NCI-H345 (cell line): ENCODE results near the gene EEIG2.
A peak's percentile ranks its signal among the peaks of the same experiment; 100 is the strongest.
"Not testable (repeated sequence)": the region's sequence is repeated elsewhere in the genome, so short reads cannot be mapped to it uniquely, and the experiment has no call there.

Source experiments
- DNase-seq: peaks from one replicate; lab custom pipeline; 2025; lab: John Stamatoyannopoulos, UW

EEIG2 gene

DNA sequence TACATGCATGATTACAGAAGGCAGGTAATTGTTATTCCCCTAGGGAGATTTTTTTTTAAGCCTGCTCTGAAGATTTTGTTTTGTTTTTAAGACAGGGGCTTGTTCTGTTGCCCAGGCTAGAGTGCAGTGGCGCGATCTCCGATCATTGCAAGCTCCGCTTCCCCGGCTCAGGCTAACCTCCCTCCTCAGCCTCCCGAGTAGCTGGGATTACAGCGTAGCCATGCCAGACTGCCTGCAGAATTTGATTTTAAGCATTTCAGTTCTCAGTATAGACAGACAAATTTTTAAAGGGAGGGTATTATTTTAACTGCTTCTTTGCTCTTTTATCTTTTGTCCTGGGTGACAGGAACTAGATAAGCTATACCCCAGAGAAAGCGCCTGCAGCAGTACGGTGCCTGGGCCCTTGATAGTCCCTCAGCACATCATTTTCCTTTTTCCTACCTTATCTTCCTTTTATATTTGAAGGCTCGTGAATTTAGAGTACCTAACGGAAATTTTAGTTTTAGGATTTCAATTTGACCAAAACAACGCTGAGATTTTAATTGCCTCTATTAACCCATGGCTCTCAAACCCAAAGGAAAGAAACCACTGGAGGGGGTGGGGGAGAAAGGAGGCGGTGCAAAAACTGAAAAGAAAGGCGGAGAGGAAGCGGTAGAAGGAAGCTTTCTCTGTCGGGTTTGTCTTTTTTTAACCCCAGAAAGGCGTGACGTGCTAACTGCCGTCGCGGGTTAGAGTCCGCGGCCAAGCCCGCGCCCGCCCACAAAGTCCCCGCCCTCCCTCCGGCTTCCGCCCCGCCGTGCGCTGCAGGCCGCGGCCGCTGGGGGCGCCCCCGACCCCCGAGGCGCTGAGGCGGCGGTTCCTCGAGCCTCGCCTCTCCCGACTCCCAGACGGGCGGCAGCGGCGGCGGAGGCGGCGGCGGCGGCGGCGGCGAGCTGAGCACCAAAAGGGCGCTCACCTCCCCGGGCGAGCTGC lies at the start of gene EEIG2:
Gene EEIG2 (plus strand): TSS at position 886 of the 972 bp plus-strand sequence. CDS start 329 bp downstream, outside the sequence.
- DNase-seq = peak; percentile 90

DNA sequence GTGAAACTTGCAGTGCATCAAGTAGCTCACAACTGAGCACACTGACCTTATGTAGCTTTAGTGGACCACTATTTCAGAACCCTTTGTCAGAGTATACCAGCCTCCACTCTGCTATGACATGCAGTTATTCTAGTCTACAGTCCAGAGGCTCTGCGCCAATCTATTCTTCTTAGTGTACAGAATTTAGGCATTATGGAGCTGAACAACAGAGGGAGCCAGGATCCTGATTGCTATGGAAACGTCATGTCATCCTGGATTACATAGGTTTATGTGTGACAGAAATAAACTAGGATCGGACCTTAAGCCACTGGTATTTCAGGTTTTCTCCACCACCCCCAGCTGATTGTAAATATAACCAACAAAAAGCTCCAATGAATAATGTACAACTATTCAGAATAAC lies 48.1 kb upstream of the EEIG2 start:
- no peak for DNase-seq

DNA sequence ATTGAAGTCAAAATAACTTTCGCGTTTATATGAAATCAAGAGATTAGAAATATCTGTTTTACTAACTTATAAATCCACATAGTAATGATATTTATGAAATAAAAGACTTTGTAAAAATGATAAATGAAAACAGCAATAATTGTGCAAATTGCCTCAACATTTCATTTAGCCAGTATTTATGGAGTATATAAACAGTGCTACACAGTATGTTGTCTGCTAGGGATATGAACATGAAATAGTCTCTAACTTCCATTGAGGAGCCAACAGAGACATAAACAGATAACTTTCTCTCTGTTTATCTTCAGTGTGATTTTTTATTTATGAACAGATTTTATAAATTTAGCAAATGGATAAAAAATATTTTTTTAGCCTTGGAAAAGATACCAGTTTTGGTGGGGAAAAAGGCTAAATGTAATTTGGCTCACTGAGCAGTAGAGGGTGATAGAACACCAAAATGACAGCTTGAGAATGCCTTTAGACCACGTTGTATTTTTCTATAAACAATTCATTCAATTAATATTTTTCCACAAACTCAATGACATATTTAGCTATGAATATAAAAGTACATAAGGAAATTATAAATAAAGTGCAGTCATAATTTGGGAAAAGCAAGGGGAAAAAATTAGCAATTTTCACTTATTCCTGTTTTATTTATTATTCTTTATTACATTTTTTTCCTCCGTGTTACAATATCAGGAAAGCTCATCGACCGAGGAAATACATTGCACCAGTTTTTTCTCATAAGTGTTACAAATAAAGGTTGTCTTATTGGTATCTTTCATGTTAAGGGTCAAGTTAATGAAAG lies 47.5 kb upstream of the EEIG2 start:
- peak; percentile 12 for DNase-seq

- no peak for DNase-seq
Measured at GRCh38 chr1:108513044-108513415, 46.9 kb upstream of the EEIG2 start.

DNA sequence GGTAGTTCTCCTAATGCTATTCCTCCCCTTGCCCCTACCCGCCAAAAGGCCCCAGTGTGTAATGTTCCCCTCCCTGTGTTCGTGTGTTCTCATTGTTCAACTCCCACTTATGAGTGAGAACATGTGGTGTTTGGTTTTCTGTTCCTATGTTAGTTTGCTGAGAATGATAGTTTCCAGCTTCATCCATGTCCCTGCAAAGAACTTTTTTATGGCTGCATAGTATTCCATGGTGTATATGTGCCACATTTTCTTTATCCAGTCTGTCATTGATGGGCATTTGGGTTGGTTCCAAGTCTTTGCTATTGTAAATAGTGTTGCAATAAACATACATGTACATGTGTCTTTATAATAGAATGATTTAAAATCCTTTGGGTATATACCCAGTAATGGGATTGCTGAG lies 46.0 kb upstream of the EEIG2 start:
- DNase-seq = not testable (repeated sequence)

GRCh38 chr1:108517301-108517897 lies 42.5 kb upstream of the EEIG2 start:
- DNase-seq = not testable (repeated sequence)

DNA sequence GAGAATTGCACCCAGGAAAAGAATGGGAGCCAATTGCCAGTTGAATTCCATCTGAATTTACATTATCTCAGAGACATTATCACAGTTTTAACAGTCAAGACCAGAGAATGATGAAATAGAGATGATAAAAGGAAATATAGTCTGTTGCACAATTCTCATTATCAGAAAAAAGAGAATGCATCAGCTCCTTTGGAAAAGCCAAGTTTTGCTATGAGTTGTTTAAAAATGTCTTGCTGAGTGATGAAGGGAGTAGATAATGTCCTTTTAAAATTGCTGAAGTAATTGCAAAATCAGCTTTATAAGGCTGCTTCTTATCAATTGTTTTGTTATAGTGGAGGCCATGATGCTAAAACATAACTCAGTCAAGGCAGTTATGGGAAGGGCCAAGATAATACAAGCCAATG lies 37.9 kb upstream of the EEIG2 start:
- DNase-seq = no peak

GRCh38 chr1:108523829-108524228 lies 36.1 kb upstream of the EEIG2 start:
- DNase-seq = no peak

GRCh38 chr1:108524676-108525075 lies 35.2 kb upstream of the EEIG2 start:
- DNase-seq = no peak

- no peak for DNase-seq
Measured at GRCh38 chr1:108527135-108527534, 32.8 kb upstream of the EEIG2 start.

- DNase-seq = no peak
Measured at GRCh38 chr1:108527837-108528236, 32.1 kb upstream of the EEIG2 start.

GRCh38 chr1:108531444-108531843 lies 28.5 kb upstream of the EEIG2 start:
- no peak for DNase-seq

GRCh38 chr1:108532730-108533129 lies 27.2 kb upstream of the EEIG2 start:
- no peak for DNase-seq

- DNase-seq = no peak
Measured at GRCh38 chr1:108533351-108534083, 26.4 kb upstream of the EEIG2 start.

- DNase-seq = no peak
Measured at GRCh38 chr1:108534759-108535158, 25.1 kb upstream of the EEIG2 start.

- not testable (repeated sequence) for DNase-seq
Measured at GRCh38 chr1:108535315-108535897, 24.5 kb upstream of the EEIG2 start.

GRCh38 chr1:108536021-108536420 lies 23.9 kb upstream of the EEIG2 start:
- DNase-seq = not testable (repeated sequence)

- not testable (repeated sequence) for DNase-seq
Measured at GRCh38 chr1:108536791-108537190, 23.1 kb upstream of the EEIG2 start.

GRCh38 chr1:108537976-108538375 lies 21.9 kb upstream of the EEIG2 start:
- DNase-seq = no peak

- no peak for DNase-seq
Measured at GRCh38 chr1:108540977-108541376, 18.9 kb upstream of the EEIG2 start.

DNA sequence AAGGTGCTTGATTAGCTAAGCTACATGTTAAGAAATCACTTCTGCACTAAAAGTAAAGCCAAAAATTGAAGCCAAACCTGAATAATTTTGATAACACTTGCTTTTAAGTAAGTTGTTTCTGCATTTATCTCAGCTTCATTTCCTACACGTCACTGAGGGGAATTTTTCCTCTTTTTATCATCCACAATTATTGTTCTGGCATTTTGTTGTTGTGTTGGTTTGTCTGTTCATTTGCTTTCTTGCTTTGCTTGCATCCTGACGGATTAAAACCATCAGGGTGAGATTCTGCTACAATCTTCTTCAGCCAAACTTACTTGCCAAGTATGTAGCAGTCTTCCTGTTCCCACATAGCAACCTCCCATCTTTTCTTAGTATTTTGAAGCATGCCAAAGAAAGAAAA lies 18.0 kb upstream of the EEIG2 start:
- DNase-seq = no peak
